Mesenchymal stem cell (in vitro differentiated cells and primary cell): ENCODE data around the gene HES4.

Experiments used
- DNase-seq: peaks from one replicate; pipeline ENCODE4 v3.0.0-alpha.2; 2013
- H2AFZ ChIP-seq: one replicate; pipeline ENCODE4 v1.6.1; 2013; ENCODE audit warnings: low read depth, mild to moderate bottlenecking, control low read depth, inconsistent platforms, low read length, moderate library complexity
- H2AK5ac ChIP-seq: 2 replicates; pipeline ENCODE4 v1.6.1; 2013; ENCODE audit warnings: low read length, moderate library complexity, mild to moderate bottlenecking, inconsistent platforms; ENCODE audit not compliant: severe bottlenecking
- H2BK120ac ChIP-seq: one replicate; pipeline ENCODE4 v1.6.1; 2013; ENCODE audit warnings: low read depth, mild to moderate bottlenecking, inconsistent platforms, low read length, moderate library complexity
- H2BK12ac ChIP-seq, 2 experiments: one replicate each; pipeline ENCODE4 v1.6.1; 2013; ENCODE audit warnings: inconsistent platforms in 2 of 2, low read length in 2 of 2, mild to moderate bottlenecking in 2 of 2, moderate library complexity in 2 of 2, control low read depth in 1 of 2
- H2BK15ac ChIP-seq: one replicate; pipeline ENCODE4 v1.6.1; 2013; ENCODE audit warnings: mild to moderate bottlenecking, low read depth, inconsistent platforms; ENCODE audit not compliant: poor library complexity, severe bottlenecking
- H2BK5ac ChIP-seq: 2 replicates; pipeline ENCODE4 v1.6.1; 2013; ENCODE audit warnings: low read depth, mild to moderate bottlenecking, low read length, control low read depth, inconsistent platforms; ENCODE audit not compliant: poor library complexity, severe bottlenecking
- H3K14ac ChIP-seq, 2 experiments: one replicate each; pipeline ENCODE4 v1.6.1; 2013; ENCODE audit warnings: inconsistent platforms in 2 of 2, low read length in 2 of 2, control low read depth in 1 of 2, mild to moderate bottlenecking in 1 of 2, moderate library complexity in 1 of 2
- H3K18ac ChIP-seq, 2 experiments: one replicate each; pipeline ENCODE4 v1.6.1; 2013; ENCODE audit warnings: inconsistent platforms in 2 of 2, low read length in 2 of 2, control low read depth in 1 of 2, low read depth in 1 of 2, mild to moderate bottlenecking in 1 of 2
- H3K23ac ChIP-seq, 2 experiments: one replicate each; pipeline ENCODE4 v1.6.1; 2013; ENCODE audit warnings: inconsistent platforms in 2 of 2, low read length in 2 of 2, mild to moderate bottlenecking in 2 of 2, moderate library complexity in 2 of 2, control low read depth in 1 of 2
- H3K27ac ChIP-seq: 2 replicates; pipeline ENCODE4 v1.5.1; 2013; ENCODE audit warnings: mild to moderate bottlenecking, moderate library complexity, low read length, control low read depth, inconsistent platforms; ENCODE audit not compliant: poor library complexity, severe bottlenecking
- H3K27me3 ChIP-seq, 2 experiments: 2 replicates each; pipeline versions ENCODE4 v1.6.1 to v1.7.0; 2013; ENCODE audit warnings: low read length in 2 of 2, mild to moderate bottlenecking in 2 of 2, moderate library complexity in 2 of 2, control low read depth in 1 of 2, inconsistent platforms in 1 of 2; ENCODE audit not compliant: control insufficient read depth in 1 of 2, insufficient read depth in 1 of 2
- H3K36me3 ChIP-seq, 2 experiments: 2 replicates each; pipeline versions ENCODE4 v1.6.1 to v1.7.0; 2013; ENCODE audit warnings: low read length in 2 of 2, control low read depth in 1 of 2, inconsistent platforms in 1 of 2, low read depth in 1 of 2, mild to moderate bottlenecking in 1 of 2; ENCODE audit not compliant: insufficient read depth in 2 of 2, control insufficient read depth in 1 of 2
- H3K4ac ChIP-seq, 2 experiments: one replicate each; pipeline ENCODE4 v1.6.1; 2013; ENCODE audit warnings: inconsistent platforms in 2 of 2, low read length in 2 of 2, mild to moderate bottlenecking in 2 of 2, moderate library complexity in 2 of 2, control low read depth in 1 of 2, low read depth in 1 of 2
- H3K4me1 ChIP-seq: 2 replicates; pipeline ENCODE4 v1.6.1; 2013; ENCODE audit warnings: low read depth, low read length, control low read depth; ENCODE audit not compliant: control insufficient read depth, insufficient read depth
- H3K4me2 ChIP-seq: 2 replicates; pipeline ENCODE4 v1.6.1; 2013; ENCODE audit warnings: low read length, mild to moderate bottlenecking, inconsistent platforms; ENCODE audit not compliant: poor library complexity, severe bottlenecking
- H3K4me3 ChIP-seq, 2 experiments: 2 replicates each; pipeline versions ENCODE4 v1.5.1 to v1.7.0; 2013; ENCODE audit warnings: low read length in 2 of 2, mild to moderate bottlenecking in 2 of 2, control low read depth in 1 of 2, low read depth in 1 of 2; ENCODE audit not compliant: insufficient read depth in 1 of 2
- H3K79me1 ChIP-seq: replicated peaks from 2 replicates; pipeline ENCODE4 v1.6.1; 2013; ENCODE audit warnings: mild to moderate bottlenecking, control low read depth, low read length, inconsistent platforms; ENCODE audit not compliant: poor library complexity, severe bottlenecking
- H3K9ac ChIP-seq: 2 replicates; pipeline ENCODE4 v1.7.0; 2013; ENCODE audit warnings: mild to moderate bottlenecking, low read length, moderate library complexity
- H3K9me3 ChIP-seq: 2 replicates; pipeline ENCODE4 v1.7.0; 2013; ENCODE audit warnings: mild to moderate bottlenecking, low read length; ENCODE audit not compliant: control insufficient read depth
- H4K8ac ChIP-seq: one replicate; pipeline ENCODE4 v1.6.1; 2013; ENCODE audit warnings: inconsistent platforms, mild to moderate bottlenecking, low read length, moderate library complexity
- H4K91ac ChIP-seq: one replicate; pipeline ENCODE4 v1.6.1; 2013; ENCODE audit warnings: mild to moderate bottlenecking, low read length, inconsistent platforms
- WGBS: methylation state at CpG from one replicate; pipeline ENCODE4 v1.1.7; 2013; ENCODE audit warnings: mixed read lengths; 5-methylcytosine and 5-hydroxymethylcytosine counted together

The HES4 gene

GRCh38 chr1:1024771-1025699 lies 25.1 kb upstream of the HES4 start:
- Histone ChIP-seq H3K4me1 (peaks cover 80% of the 10 kb centered on the region), H3K27me3 (peaks cover 0 to 35% of the 10 kb centered on the region in 2 experiments), H3K79me1 (peaks cover 18% of the 10 kb centered on the region), H4K91ac (no peak overlapping the region), H2AK5ac (peak overlapping the region; percentile 91), H2BK5ac (peak overlapping the region; percentile 47), H3K36me3 (peaks cover 0 to 74% of the 10 kb centered on the region in 2 experiments), H3K9me3 (no peaks in the 10 kb centered on the region), H2BK15ac (peak overlapping the region; percentile 12), H3K4me2 (peak overlapping the region; percentile 65), H3K14ac (no peak overlapping the region), H3K9ac (no peak overlapping the region), H2BK120ac (peak overlapping the region; percentile 36), H2AFZ (no peak overlapping the region), H3K27ac (peak overlapping the region; percentile 11), H3K18ac (no peak overlapping the region), H3K4ac (no peak overlapping the region), H3K4me3 (peak overlapping the region in 1 of 2 experiments; percentile 7), H3K23ac (no peak overlapping the region), H4K8ac (no peak overlapping the region), H2BK12ac (no peak overlapping the region)
- 70% methylated on average over 27 of the region's 31 CpGs for WGBS
- no peak for DNase-seq

GRCh38 chr1:1024149-1024770 lies 24.4 kb upstream of the HES4 start:
- Histone ChIP-seq H2BK12ac (no peak overlapping the region), H2BK5ac (peak overlapping the region; percentile 12), H4K91ac (no peak overlapping the region), H3K79me1 (peaks cover 18% of the 10 kb centered on the region), H2BK15ac (no peak overlapping the region), H3K36me3 (peaks cover 0 to 70% of the 10 kb centered on the region in 2 experiments), H3K18ac (no peak overlapping the region), H3K9ac (no peak overlapping the region), H2AK5ac (peak overlapping the region; percentile 99), H2AFZ (no peak overlapping the region), H3K4me3 (no peak overlapping the region), H3K9me3 (no peaks in the 10 kb centered on the region), H3K14ac (no peak overlapping the region), H3K27ac (peak overlapping the region; percentile 17), H3K4ac (no peak overlapping the region), H3K4me1 (peaks cover 72% of the 10 kb centered on the region), H3K23ac (no peak overlapping the region), H4K8ac (no peak overlapping the region), H3K27me3 (peaks cover 0 to 35% of the 10 kb centered on the region in 2 experiments), H2BK120ac (no peak overlapping the region), H3K4me2 (peak overlapping the region; percentile 44)
- 94% methylated on average over 9 of the region's 9 CpGs for whole genome bisulfite sequencing
- no peak for DNase-seq

- H3K79me1 ChIP-seq = peaks cover 18% of the 10 kb centered on the region
- no peak overlapping the region for H3K18ac ChIP-seq
- 85% methylated on average over 13 of the region's 13 CpGs for WGBS
Measured at GRCh38 chr1:1023700-1024099, 23.8 kb upstream of the HES4 start.

More at GRCh38 chr1:1023700-1024099, 23.8 kb upstream of the HES4 start:
- H3K9ac ChIP-seq = no peak overlapping the region
- peaks cover 76% of the 10 kb centered on the region for H3K4me1 ChIP-seq
- H4K8ac ChIP-seq = no peak overlapping the region
- no peak overlapping the region for H3K4me3 ChIP-seq
- no peak overlapping the region for H2AFZ ChIP-seq
- H3K27ac ChIP-seq = no peak overlapping the region
- no peak overlapping the region for H3K4me2 ChIP-seq
- peaks cover 0 to 66% of the 10 kb centered on the region in 2 experiments for H3K36me3 ChIP-seq
- no peak overlapping the region for H2BK120ac ChIP-seq
- H3K27me3 ChIP-seq = peaks cover 0 to 35% of the 10 kb centered on the region in 2 experiments
- no peak overlapping the region for H4K91ac ChIP-seq
- peak overlapping the region; percentile 12 for H2BK5ac ChIP-seq
- no peaks in the 10 kb centered on the region for H3K9me3 ChIP-seq
- H2BK12ac ChIP-seq = no peak overlapping the region
- no peak overlapping the region for H2BK15ac ChIP-seq
- no peak for DNase-seq
- H3K23ac ChIP-seq = no peak overlapping the region
- no peak overlapping the region for H3K14ac ChIP-seq
- no peak overlapping the region for H3K4ac ChIP-seq
- H2AK5ac ChIP-seq = peak overlapping the region; percentile 43
